Stimulated activated naive CD8-positive, alpha-beta T cell treated with anti-CD3 and anti-CD28 coated beads, Interleukin-15, amount 100 ng/mL, for 72 hours (primary cell): ENCODE data around the gene KLHDC7B.

Experiments used
- ATAC-seq: fragments of 150-1000 bp; cut with Tn5 transposase; 2 replicates; pipeline ENCODE4 v1.10.0; 2021; ENCODE audit warnings: mild to moderate bottlenecking, moderate library complexity
- DNase-seq, 2 donors: peaks; one replicate each; pipeline ENCODE4 v3.0.0; 2021 to 2022
- H3K27ac Mint-ChIP-seq, 2 donors: one replicate each; pipeline ENCODE4 v1.8.0; 2022; ENCODE audit warnings: mild to moderate bottlenecking in 2 of 2, mixed read lengths in 2 of 2, moderate library complexity in 2 of 2
- H3K27me3 Mint-ChIP-seq: one replicate; pipeline ENCODE4 v1.8.0; 2022; ENCODE audit warnings: mixed read lengths
- H3K4me1 Mint-ChIP-seq: one replicate; pipeline ENCODE4 v1.8.0; 2022; ENCODE audit warnings: mild to moderate bottlenecking, mixed read lengths
- H3K4me3 Mint-ChIP-seq, 2 donors: one replicate each; pipeline ENCODE4 v1.8.0; 2022; ENCODE audit warnings: mild to moderate bottlenecking in 2 of 2, mixed read lengths in 2 of 2, moderate library complexity in 1 of 2
- H3K9me3 Mint-ChIP-seq, 2 donors: one replicate each; pipeline ENCODE4 v1.8.0; 2022; ENCODE audit warnings: mixed read lengths in 2 of 2

Gene KLHDC7B

GRCh38 chr22:50545522-50546325, at the start of gene KLHDC7B:
KLHDC7B (plus strand) TSS chr22:50545899; CDS start chr22:50546244, 345 bp downstream.
- Mint-ChIP-seq H3K27me3 (no peaks in the 10 kb centered on the region), H3K9me3 (peaks cover 0 to 4% of the 10 kb centered on the region in 2 donors), H3K4me3 (peak within 1 kb of the TSS; percentile 84 to 85), H3K4me1 (peaks cover 75% of the 10 kb centered on the region), H3K27ac (peak within 1 kb of the TSS; percentile 99 to 100)
- DNase-seq (peak; percentile 76 to 86), ATAC-seq (peak; percentile 69)

- DNase-seq (no peak), ATAC-seq (no peak)
- no peaks in the 10 kb centered on the region for H3K27me3 Mint-ChIP-seq
- H3K4me1 Mint-ChIP-seq = peaks cover 11% of the 10 kb centered on the region
- H3K4me3 Mint-ChIP-seq = no peak overlapping the region
- H3K27ac Mint-ChIP-seq = no peak overlapping the region
- H3K9me3 Mint-ChIP-seq = no peaks in the 10 kb centered on the region
Measured at GRCh38 chr22:50497093-50497492, 48.6 kb upstream of the KLHDC7B start.

GRCh38 chr22:50498322-50498890, 47.3 kb upstream of the KLHDC7B start:
- H3K9me3 Mint-ChIP-seq = no peaks in the 10 kb centered on the region
- H3K4me1 Mint-ChIP-seq = peaks cover 11% of the 10 kb centered on the region
- H3K27ac Mint-ChIP-seq = no peak overlapping the region
- H3K4me3 Mint-ChIP-seq = no peak overlapping the region
- ATAC-seq (peak; percentile 88), DNase-seq (peak; percentile 65 to 69)
- no peaks in the 10 kb centered on the region for H3K27me3 Mint-ChIP-seq

GRCh38 chr22:50500452-50500851, 45.2 kb upstream of the KLHDC7B start:
- ATAC-seq = no peak
- Mint-ChIP-seq H3K4me3 (no peak overlapping the region), H3K27ac (no peak overlapping the region), H3K27me3 (no peaks in the 10 kb centered on the region), H3K4me1 (peaks cover 15% of the 10 kb centered on the region), H3K9me3 (no peaks in the 10 kb centered on the region)
- DNase-seq = no peak

GRCh38 chr22:50502096-50502495, 43.6 kb upstream of the KLHDC7B start:
- Mint-ChIP-seq H3K4me1 (peaks cover 31% of the 10 kb centered on the region), H3K9me3 (no peaks in the 10 kb centered on the region), H3K27ac (no peak overlapping the region), H3K4me3 (no peak overlapping the region), H3K27me3 (no peaks in the 10 kb centered on the region)
- DNase-seq (no peak), ATAC-seq (no peak)

- Mint-ChIP-seq H3K27me3 (no peaks in the 10 kb centered on the region), H3K4me1 (peaks cover 28% of the 10 kb centered on the region), H3K4me3 (no peak overlapping the region), H3K9me3 (no peaks in the 10 kb centered on the region), H3K27ac (no peak overlapping the region)
- ATAC-seq (no peak), DNase-seq (no peak)
Measured at GRCh38 chr22:50502628-50503474, 42.8 kb upstream of the KLHDC7B start.

- Mint-ChIP-seq H3K9me3 (no peaks in the 10 kb centered on the region), H3K4me1 (peaks cover 20% of the 10 kb centered on the region), H3K27me3 (no peaks in the 10 kb centered on the region), H3K4me3 (no peak overlapping the region), H3K27ac (no peak overlapping the region)
- DNase-seq (no peak), ATAC-seq (no peak)
Measured at GRCh38 chr22:50503475-50504145, 42.1 kb upstream of the KLHDC7B start.

GRCh38 chr22:50504369-50505211, 41.1 kb upstream of the KLHDC7B start:
- DNase-seq = no peak
- Mint-ChIP-seq H3K9me3 (no peaks in the 10 kb centered on the region), H3K27ac (no peak overlapping the region), H3K27me3 (no peaks in the 10 kb centered on the region), H3K4me1 (peaks cover 30% of the 10 kb centered on the region), H3K4me3 (no peak overlapping the region)
- no peak for ATAC-seq

GRCh38 chr22:50505276-50505775, 40.4 kb upstream of the KLHDC7B start:
- peaks cover 33% of the 10 kb centered on the region for H3K4me1 Mint-ChIP-seq
- peak overlapping the region; percentile 12 to 57 for H3K4me3 Mint-ChIP-seq
- ATAC-seq (no peak), DNase-seq (no peak)
- H3K27me3 Mint-ChIP-seq = no peaks in the 10 kb centered on the region
- H3K9me3 Mint-ChIP-seq = no peaks in the 10 kb centered on the region
- H3K27ac Mint-ChIP-seq = no peak overlapping the region

- Mint-ChIP-seq H3K27me3 (no peaks in the 10 kb centered on the region), H3K4me1 (peaks cover 33% of the 10 kb centered on the region), H3K4me3 (peak overlapping the region; percentile 97 to 99), H3K9me3 (no peaks in the 10 kb centered on the region), H3K27ac (no peak overlapping the region)
- no peak for ATAC-seq
- DNase-seq = no peak
Measured at GRCh38 chr22:50505776-50506610, 39.7 kb upstream of the KLHDC7B start.

GRCh38 chr22:50506611-50507420, 38.9 kb upstream of the KLHDC7B start:
- peak overlapping the region; percentile 96 to 98 for H3K27ac Mint-ChIP-seq
- DNase-seq (no peak), ATAC-seq (peak; percentile 1)
- H3K27me3 Mint-ChIP-seq = no peaks in the 10 kb centered on the region
- H3K4me1 Mint-ChIP-seq = peaks cover 37% of the 10 kb centered on the region
- peak overlapping the region; percentile 97 to 99 for H3K4me3 Mint-ChIP-seq
- H3K9me3 Mint-ChIP-seq = no peaks in the 10 kb centered on the region

GRCh38 chr22:50507421-50507990, 38.2 kb upstream of the KLHDC7B start, which contains the start of gene LMF2:
LMF2 (minus strand) TSS chr22:50507702; CDS start chr22:50507675, 27 bp downstream.
- Mint-ChIP-seq H3K27me3 (no peaks in the 10 kb centered on the region), H3K4me3 (peak within 1 kb of the TSS; percentile 99 to 100), H3K4me1 (peaks cover 44% of the 10 kb centered on the region), H3K9me3 (no peaks in the 10 kb centered on the region), H3K27ac (peak within 1 kb of the TSS; percentile 98)
- ATAC-seq = peak; percentile 81
- peak; percentile 90 to 93 for DNase-seq
